Ishikawa (cell line): ENCODE data around the gene HPS4.

Experiments used
- CEBPB ChIP-seq: IDR thresholded peaks from 2 replicates; pipeline ENCODE4 v1.6.1; 2012
- CREB1 ChIP-seq: IDR thresholded peaks from 2 replicates; pipeline ENCODE4 v1.6.1; 2012; ENCODE audit warnings: low read depth
- EGR1 ChIP-seq: IDR thresholded peaks from 2 replicates; pipeline ENCODE4 v1.6.1; 2012
- EP300 ChIP-seq: IDR thresholded peaks from 2 replicates; pipeline ENCODE4 v1.6.1; 2012; ENCODE audit warnings: borderline replicate concordance
- FOXM1 ChIP-seq: IDR thresholded peaks from 2 replicates; pipeline ENCODE4 v1.6.1; 2012; ENCODE audit warnings: low read depth, borderline replicate concordance
- MAX ChIP-seq: IDR thresholded peaks from 2 replicates; pipeline ENCODE4 v1.6.1; 2012
- NFIC ChIP-seq: IDR thresholded peaks from 2 replicates; pipeline ENCODE4 v1.6.1; 2012
- RAD21 ChIP-seq: IDR thresholded peaks from 2 replicates; pipeline ENCODE4 v1.6.1; 2012; ENCODE audit warnings: low read depth
- REST ChIP-seq: IDR thresholded peaks from 2 replicates; pipeline ENCODE4 v1.6.1; 2012; ENCODE audit warnings: low read depth, mild to moderate bottlenecking
- TAF1 ChIP-seq: IDR thresholded peaks from 2 replicates; pipeline ENCODE4 v1.6.1; 2012; ENCODE audit warnings: low read depth, mild to moderate bottlenecking
- TCF12 ChIP-seq: IDR thresholded peaks from 2 replicates; pipeline ENCODE4 v1.6.1; 2012; ENCODE audit warnings: low read depth
- TEAD4 ChIP-seq: IDR thresholded peaks from 2 replicates; pipeline ENCODE4 v1.6.1; 2012
- USF1 ChIP-seq: IDR thresholded peaks from 2 replicates; pipeline ENCODE4 v1.6.1; 2012
- YY1 ChIP-seq: IDR thresholded peaks from 2 replicates; pipeline ENCODE4 v1.6.1; 2012; ENCODE audit warnings: low read depth
- ZBTB7A ChIP-seq: IDR thresholded peaks from 2 replicates; pipeline ENCODE4 v1.6.1; 2012; ENCODE audit warnings: low read depth

HPS4 gene

GRCh38 chr22:26429458-26430286, 53.9 kb downstream of the HPS4 start:
- TF ChIP-seq REST (no peak), MAX (no peak), CREB1 (no peak), CEBPB (no peak), TAF1 (no peak), TCF12 (no peak), USF1 (no peak), YY1 (no peak), NFIC (no peak), RAD21 (no peak), FOXM1 (no peak), EP300 (no peak), TEAD4 (no peak)

GRCh38 chr22:26428515-26429457, 54.8 kb downstream of the HPS4 start, which contains the start of gene ASPHD2:
TSS of gene ASPHD2 (plus strand) at chr22:26429260. CDS start at chr22:26433616, 4,356 bp downstream.
- TF ChIP-seq NFIC (peak; percentile 29; the same call in 1 of the 2 replicates), TEAD4 (no peak), FOXM1 (no peak), ZBTB7A (0 out of 2 replicates have a peak, but pooled peaks have one; percentile 33)

GRCh38 chr22:26426924-26427323, 56.7 kb downstream of the HPS4 start:
- TF ChIP-seq EGR1 (no peak), TAF1 (no peak), USF1 (no peak), EP300 (no peak), TCF12 (no peak), MAX (no peak), REST (no peak), CEBPB (no peak), RAD21 (no peak), YY1 (no peak), TEAD4 (no peak), ZBTB7A (no peak), CREB1 (no peak), NFIC (no peak), FOXM1 (no peak)

GRCh38 chr22:26418620-26419019, 65.0 kb downstream of the HPS4 start:
- no peak for TF ChIP-seq EGR1
- no peak for TF ChIP-seq TCF12
- no peak for TF ChIP-seq MAX
- TF ChIP-seq CREB1 = no peak
- TF ChIP-seq USF1 = no peak
- no peak for TF ChIP-seq FOXM1
- no peak for TF ChIP-seq REST
- no peak for TF ChIP-seq RAD21
- no peak for TF ChIP-seq TEAD4
- TF ChIP-seq NFIC = no peak
- TF ChIP-seq CEBPB = no peak
- no peak for TF ChIP-seq ZBTB7A
